IMR-90 (cell line): ENCODE measurements around the gene THRA.

Experiments used
- BHLHE40 ChIP-seq: fragments of 150-350 bp; IDR thresholded peaks from 2 replicates; pipeline ENCODE4 v1.6.1; 2016; ENCODE audit warnings: mild to moderate bottlenecking, low read depth, low read length
- CEBPB ChIP-seq: IDR thresholded peaks from 2 replicates; pipeline ENCODE4 v1.6.1; 2012; ENCODE audit warnings: low read depth, low read length, improper control_type of control experiment
- MAFK ChIP-seq: IDR thresholded peaks from 2 replicates; pipeline ENCODE4 v1.6.1; 2012; ENCODE audit warnings: low read depth, low read length, improper control_type of control experiment
- MAZ ChIP-seq: IDR thresholded peaks from 2 replicates; pipeline ENCODE4 v1.6.1; 2012; ENCODE audit warnings: low read depth, mild to moderate bottlenecking, low read length, improper control_type of control experiment, moderate library complexity, borderline replicate concordance
- MXI1 ChIP-seq: IDR thresholded peaks from 2 replicates; pipeline ENCODE4 v1.6.1; 2012; ENCODE audit warnings: low read depth, mild to moderate bottlenecking, low read length, moderate library complexity, borderline replicate concordance
- NFE2L2 ChIP-seq: fragments of 150-350 bp; IDR thresholded peaks from 2 replicates; pipeline ENCODE4 v1.6.1; 2016; ENCODE audit warnings: low read depth, mild to moderate bottlenecking, low read length
- POLR2A ChIP-seq: IDR thresholded peaks from 2 replicates; pipeline ENCODE4 v1.6.1; 2012; ENCODE audit warnings: mild to moderate bottlenecking, low read depth, low read length
- RAD21 ChIP-seq: IDR thresholded peaks from 2 replicates; pipeline ENCODE4 v1.6.1; 2012; ENCODE audit warnings: low read length, improper control_type of control experiment
- RCOR1 ChIP-seq: IDR thresholded peaks from 2 replicates; pipeline ENCODE4 v1.6.1; 2012; ENCODE audit warnings: mild to moderate bottlenecking, low read length, improper control_type of control experiment; ENCODE audit not compliant: insufficient replicate concordance
- RFX5 ChIP-seq: IDR thresholded peaks from 2 replicates; pipeline ENCODE4 v1.8.0; 2012; ENCODE audit warnings: low read depth, mild to moderate bottlenecking, low read length, moderate library complexity
- SMC3 ChIP-seq: fragments of 150-350 bp; IDR thresholded peaks from 2 replicates; pipeline ENCODE4 v1.6.1; 2016; ENCODE audit warnings: low read depth, mild to moderate bottlenecking, antibody characterized with exemption, low read length, moderate library complexity
- TF ChIP-seq, protein P1 (sequence below): conservative IDR thresholded peaks from 2 replicates; pipeline ENCODE4 v1.5.1; 2012; ENCODE audit warnings: mild to moderate bottlenecking, low read depth, low read length, improper control_type of control experiment
- TF ChIP-seq, protein P2 (sequence below): fragments of 150-350 bp; IDR thresholded peaks from 2 replicates; pipeline ENCODE4 v1.6.1; 2016; ENCODE audit warnings: low read depth, mild to moderate bottlenecking, low read length, moderate library complexity, borderline replicate concordance
- TF ChIP-seq, protein P3 (sequence below): fragments of 150-350 bp; IDR thresholded peaks from 2 replicates; pipeline ENCODE4 v1.6.1; 2017; ENCODE audit warnings: mild to moderate bottlenecking, antibody characterized with exemption, low read length, low read depth

DNA sequence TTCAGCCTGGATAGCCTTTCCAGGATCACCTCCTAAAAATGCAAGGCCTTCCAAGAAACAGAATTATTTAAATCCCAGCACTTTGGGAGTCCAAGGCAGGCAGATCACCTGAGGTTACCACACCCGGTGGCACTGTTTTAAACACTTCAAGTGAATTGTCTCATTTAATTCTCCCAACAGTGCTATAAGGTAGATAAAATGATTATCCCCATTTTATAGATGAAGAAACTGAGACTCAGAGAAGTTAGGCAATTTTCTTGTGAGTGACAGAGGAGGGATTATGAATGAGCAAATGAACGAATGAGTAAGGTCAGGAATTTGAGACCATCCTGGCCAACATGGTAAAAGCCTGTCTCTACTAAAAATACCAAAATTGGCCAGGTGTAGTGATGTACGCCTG, 16.8 kb downstream of the THRA start:
- TF ChIP-seq, protein P1, sequence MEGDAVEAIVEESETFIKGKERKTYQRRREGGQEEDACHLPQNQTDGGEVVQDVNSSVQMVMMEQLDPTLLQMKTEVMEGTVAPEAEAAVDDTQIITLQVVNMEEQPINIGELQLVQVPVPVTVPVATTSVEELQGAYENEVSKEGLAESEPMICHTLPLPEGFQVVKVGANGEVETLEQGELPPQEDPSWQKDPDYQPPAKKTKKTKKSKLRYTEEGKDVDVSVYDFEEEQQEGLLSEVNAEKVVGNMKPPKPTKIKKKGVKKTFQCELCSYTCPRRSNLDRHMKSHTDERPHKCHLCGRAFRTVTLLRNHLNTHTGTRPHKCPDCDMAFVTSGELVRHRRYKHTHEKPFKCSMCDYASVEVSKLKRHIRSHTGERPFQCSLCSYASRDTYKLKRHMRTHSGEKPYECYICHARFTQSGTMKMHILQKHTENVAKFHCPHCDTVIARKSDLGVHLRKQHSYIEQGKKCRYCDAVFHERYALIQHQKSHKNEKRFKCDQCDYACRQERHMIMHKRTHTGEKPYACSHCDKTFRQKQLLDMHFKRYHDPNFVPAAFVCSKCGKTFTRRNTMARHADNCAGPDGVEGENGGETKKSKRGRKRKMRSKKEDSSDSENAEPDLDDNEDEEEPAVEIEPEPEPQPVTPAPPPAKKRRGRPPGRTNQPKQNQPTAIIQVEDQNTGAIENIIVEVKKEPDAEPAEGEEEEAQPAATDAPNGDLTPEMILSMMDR: no peak
- TF ChIP-seq MAZ (no peak), POLR2A (no peak), BHLHE40 (no peak), MXI1 (no peak), SMC3 (no peak), MAFK (no peak), RFX5 (no peak), RAD21 (no peak), RCOR1 (no peak), CEBPB (no peak), NFE2L2 (no peak)
- TF ChIP-seq, protein P2, sequence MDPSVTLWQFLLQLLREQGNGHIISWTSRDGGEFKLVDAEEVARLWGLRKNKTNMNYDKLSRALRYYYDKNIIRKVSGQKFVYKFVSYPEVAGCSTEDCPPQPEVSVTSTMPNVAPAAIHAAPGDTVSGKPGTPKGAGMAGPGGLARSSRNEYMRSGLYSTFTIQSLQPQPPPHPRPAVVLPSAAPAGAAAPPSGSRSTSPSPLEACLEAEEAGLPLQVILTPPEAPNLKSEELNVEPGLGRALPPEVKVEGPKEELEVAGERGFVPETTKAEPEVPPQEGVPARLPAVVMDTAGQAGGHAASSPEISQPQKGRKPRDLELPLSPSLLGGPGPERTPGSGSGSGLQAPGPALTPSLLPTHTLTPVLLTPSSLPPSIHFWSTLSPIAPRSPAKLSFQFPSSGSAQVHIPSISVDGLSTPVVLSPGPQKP: no peak
- TF ChIP-seq, protein P3, sequence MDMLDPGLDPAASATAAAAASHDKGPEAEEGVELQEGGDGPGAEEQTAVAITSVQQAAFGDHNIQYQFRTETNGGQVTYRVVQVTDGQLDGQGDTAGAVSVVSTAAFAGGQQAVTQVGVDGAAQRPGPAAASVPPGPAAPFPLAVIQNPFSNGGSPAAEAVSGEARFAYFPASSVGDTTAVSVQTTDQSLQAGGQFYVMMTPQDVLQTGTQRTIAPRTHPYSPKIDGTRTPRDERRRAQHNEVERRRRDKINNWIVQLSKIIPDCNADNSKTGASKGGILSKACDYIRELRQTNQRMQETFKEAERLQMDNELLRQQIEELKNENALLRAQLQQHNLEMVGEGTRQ: no peak
